K562 (cell line): ENCODE results near the gene DNAJC17. TPM values are rescaled to one million over a fixed set of nuclear protein-coding genes. Genes with fewer than 3 reads are reported as not detected.

Source experiments
- ATAC-seq: fragments of 200-7000 bp; cut with Tn5 transposase; 3 replicates; pipeline ENCODE4 v1.9.1; 2020; ENCODE audit warnings: moderate library complexity
- BruUV-seq: library from RNA; stranded (reverse); fragments of 400-500 nt; replicated peaks from 2 replicates; lab custom pipeline; 2021; lab: Mats Ljungman, UMichigan
- CTCF ChIA-PET: fragments of 300-600 bp; formaldehyde crosslinking; extraction: SDS; loops from one replicate; lab custom pipeline; 2021; ENCODE audit warnings: low intra/inter-chr PET ratio; lab: Yijun Ruan, JAX
- POLR2A ChIA-PET: fragments of 300-600, 350-650 bp; sonication (Branson Sonifier 250); formaldehyde crosslinking; extraction: SDS; loops from one replicate; lab custom pipeline; 2021; ENCODE audit warnings: antibody characterized with exemption, inconsistent platforms; lab: Yijun Ruan, JAX
- DNase-seq, 4 experiments: peaks; one replicate each; pipeline versions ENCODE4 v3.0.0 to v3.0.0-alpha.2; 2011 to 2018; ENCODE audit warnings: low spot score in 3 of 4, mixed read lengths in 3 of 4; ENCODE audit errors: extremely low read depth in 1 of 4
- FAIRE-seq: peaks from 2 replicates; lab custom pipeline; 2011; peaks lifted over from hg19 to GRCh38; lab: Jason Lieb, UNC
- H2AFZ ChIP-seq: 2 replicates; pipeline ENCODE4 v1.6.0; 2011; ENCODE audit warnings: low read depth, low read length, control low read depth, inconsistent platforms
- H3K27ac ChIP-seq: fragments of 200-600 bp; 3 replicates; pipeline ENCODE4 v1.8.0; 2011; ENCODE audit warnings: low read depth, mild to moderate bottlenecking, control low read depth, inconsistent platforms, low read length, moderate library complexity, mixed read lengths; ENCODE audit errors: extremely low read depth
- H3K27me3 ChIP-seq, 2 experiments: fragments of 300-600 bp in 1 of 2; 2 replicates in 1 of 2; 3 replicates in 1 of 2; pipeline versions ENCODE4 v1.6.0 to v1.8.0; 2011; ENCODE audit warnings: inconsistent platforms in 2 of 2, low read length in 2 of 2, mild to moderate bottlenecking in 1 of 2, mixed read lengths in 1 of 2, moderate library complexity in 1 of 2; ENCODE audit not compliant: control insufficient read depth in 2 of 2, insufficient read depth in 2 of 2
- H3K36me3 ChIP-seq: fragments of 300-600 bp; 3 replicates; pipeline ENCODE4 v1.8.0; 2011; ENCODE audit warnings: mild to moderate bottlenecking, low read length, inconsistent platforms; ENCODE audit not compliant: control insufficient read depth, insufficient read depth
- H3K4me1 ChIP-seq, 2 experiments: fragments of 200-600 bp in 1 of 2; replicated peaks in 1 of 2; 2 replicates in 1 of 2; 3 replicates in 1 of 2; pipeline versions ENCODE4 v1.5.1 to v1.8.0; 2011; ENCODE audit warnings: inconsistent platforms in 2 of 2, low read length in 2 of 2, mild to moderate bottlenecking in 1 of 2, mixed read lengths in 1 of 2, moderate library complexity in 1 of 2; ENCODE audit not compliant: control insufficient read depth in 2 of 2, insufficient read depth in 2 of 2
- H3K4me2 ChIP-seq: 2 replicates; pipeline ENCODE4 v1.6.1; 2011; ENCODE audit warnings: low read length, control low read depth, inconsistent platforms, mixed read lengths; ENCODE audit not compliant: insufficient read depth
- H3K4me3 ChIP-seq: fragments of 200-600 bp; sonication (generic), shearing (Covaris generic); 2 replicates; pipeline ENCODE4 v1.5.1; 2016; ENCODE audit warnings: control low read depth, inconsistent platforms
- H3K79me2 ChIP-seq: fragments of 200-600 bp; 3 replicates; pipeline ENCODE4 v1.8.0; 2011; ENCODE audit warnings: low read length, inconsistent platforms; ENCODE audit not compliant: control insufficient read depth, insufficient read depth
- H3K9ac ChIP-seq, 2 experiments: 2 replicates each; pipeline versions ENCODE4 v1.6.0 to v1.6.1; 2011; ENCODE audit warnings: low read depth in 2 of 2, low read length in 2 of 2, control low read depth in 1 of 2, inconsistent platforms in 1 of 2, mild to moderate bottlenecking in 1 of 2, mixed read lengths in 1 of 2; ENCODE audit not compliant: insufficient read depth in 1 of 2
- H3K9me1 ChIP-seq: one replicate; pipeline ENCODE4 v1.6.0; 2011; ENCODE audit warnings: inconsistent platforms, mild to moderate bottlenecking, low read length, moderate library complexity; ENCODE audit not compliant: control insufficient read depth, insufficient read depth
- H3K9me3 ChIP-seq: replicated peaks from 2 replicates; pipeline ENCODE4 v1.5.1; 2011; ENCODE audit warnings: low read depth, low read length, inconsistent platforms; ENCODE audit not compliant: control insufficient read depth, insufficient read depth
- H4K20me1 ChIP-seq: replicated peaks from 2 replicates; pipeline ENCODE4 v1.6.1; 2011; ENCODE audit warnings: low read length, inconsistent platforms, mixed read lengths; ENCODE audit not compliant: control insufficient read depth, insufficient read depth
- CHD2 ChIP-seq: IDR thresholded peaks from 2 replicates; pipeline ENCODE4 v1.6.1; 2011; ENCODE audit warnings: low read depth, low read length
- FOXK2 ChIP-seq, 2 experiments: fragments of 450-650 bp; IDR thresholded peaks in 1 of 2; conservative IDR thresholded peaks in 1 of 2; 2 replicates each; pipeline ENCODE4 v1.6.1; 2016; ENCODE audit warnings: low read depth in 2 of 2, mild to moderate bottlenecking in 1 of 2
- HDAC6 ChIP-seq: IDR thresholded peaks from 2 replicates; pipeline ENCODE4 v1.6.1; 2012; ENCODE audit warnings: low read depth, mild to moderate bottlenecking, control low read depth, inconsistent platforms, low read length, moderate library complexity
- MAFG ChIP-seq: fragments of 450-650 bp; conservative IDR thresholded peaks from 2 replicates; pipeline ENCODE4 v1.6.1; 2016; ENCODE audit warnings: missing genetic modification characterization, missing compliant biosample characterization
- WGBS: fragments of 100-300 bp; shearing (Covaris generic); methylation state at CpG from one replicate; pipeline ENCODE4 v1.1.6; 2016; ENCODE audit warnings: low coverage, mixed read lengths; ENCODE audit not compliant: insufficient coverage; ENCODE audit errors: missing lambda C conversion rate; 5-methylcytosine and 5-hydroxymethylcytosine counted together
- in situ Hi-C: fragments of 300-500 bp; cut with MboI; formaldehyde crosslinking; loops from 4 replicates; pipeline ENCODE4 v1.15.0; 2018; ENCODE audit warnings: inconsistent platforms, mixed read lengths
- intact Hi-C: fragments of 100-400 bp; cut with micrococcal nuclease; formaldehyde crosslinking; loops from 2 replicates; pipeline ENCODE4 v1.14.2; 2022
- polyA plus RNA-seq, 8 experiments: library from polyadenylated mRNA; depleted of rRNA in 4 of 8; stranded (reverse) in 5 of 8; unstranded in 3 of 8; fragments of >200 nt; fragmentation: Nextera tagmentation in 2 of 8; fragmentation: Illumina TruSeq in 1 of 8; extraction: Ambion mirVana in 2 of 8; extraction: Trizol in 1 of 8; gene quantifications; 2 replicates each; pipeline versions ENCODE4 v1.2.1 to v1.2.3, GENCODE V29; 2011 to 2014; ENCODE audit warnings: inconsistent platforms in 1 of 8, missing spikeins in 1 of 8
- total RNA-seq, 7 experiments: library from RNA; depleted of rRNA in 6 of 7; stranded (reverse); fragments of >200 nt in 6 of 7; fragmentation: Illumina TruSeq in 2 of 7; extraction: Trizol in 2 of 7; gene quantifications; 2 replicates each; pipeline versions ENCODE4 v1.2.1 to v1.2.3, GENCODE V29; 2011 to 2021; ENCODE audit warnings: low replicate concordance in 1 of 7
- TF ChIP-seq, protein P1 (sequence below), 2 experiments: fragments of 450-650 bp; IDR thresholded peaks; 2 replicates each; pipeline ENCODE4 v1.6.1; 2016

Gene DNAJC17
- total and polyA plus RNA-seq, 9 of the 15 experiments (the other 6 are each of a cell fraction or from before 2014, with no cell fraction given) = 2.4 to 79.4 (median 44.2) TPM

DNA sequence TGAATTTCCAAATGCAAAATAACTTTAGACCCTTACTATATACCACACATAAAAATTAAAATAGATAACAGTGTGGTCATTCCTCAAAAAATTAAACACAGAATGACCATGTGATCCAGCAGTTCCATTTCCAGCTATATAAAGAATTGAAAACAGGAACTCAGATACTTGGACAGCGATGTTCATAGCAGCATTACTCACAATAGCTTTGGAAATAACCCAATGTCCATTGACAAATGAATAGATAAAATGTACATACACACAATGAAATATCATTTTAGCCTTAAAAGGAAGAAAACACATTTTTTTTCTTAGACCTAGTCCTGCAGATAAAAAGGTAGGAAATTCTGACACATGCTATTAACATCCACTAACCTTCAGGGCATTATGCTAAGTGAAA, 85.6 kb downstream of the DNAJC17 start:
- no peak for DNase-seq
- ChIA-PET CTCF (no interaction called here), POLR2A (interaction anchor here (1.1 kb wide), 1 partner anchor 27 kb away, joined by 4 read pairs; the partner anchor contains the start of gene RAD51)
- ATAC-seq = no peak
- TF ChIP-seq, protein P1, sequence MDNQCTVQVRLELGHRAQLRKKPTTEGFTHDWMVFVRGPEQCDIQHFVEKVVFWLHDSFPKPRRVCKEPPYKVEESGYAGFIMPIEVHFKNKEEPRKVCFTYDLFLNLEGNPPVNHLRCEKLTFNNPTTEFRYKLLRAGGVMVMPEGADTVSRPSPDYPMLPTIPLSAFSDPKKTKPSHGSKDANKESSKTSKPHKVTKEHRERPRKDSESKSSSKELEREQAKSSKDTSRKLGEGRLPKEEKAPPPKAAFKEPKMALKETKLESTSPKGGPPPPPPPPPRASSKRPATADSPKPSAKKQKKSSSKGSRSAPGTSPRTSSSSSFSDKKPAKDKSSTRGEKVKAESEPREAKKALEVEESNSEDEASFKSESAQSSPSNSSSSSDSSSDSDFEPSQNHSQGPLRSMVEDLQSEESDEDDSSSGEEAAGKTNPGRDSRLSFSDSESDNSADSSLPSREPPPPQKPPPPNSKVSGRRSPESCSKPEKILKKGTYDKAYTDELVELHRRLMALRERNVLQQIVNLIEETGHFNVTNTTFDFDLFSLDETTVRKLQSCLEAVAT (IDR thresholded peaks at IDR 0.05) = no peak
- TF ChIP-seq CHD2 (no peak), HDAC6 (no peak), FOXK2 (conservative IDR thresholded peaks at IDR 0.05 in 1 of 2, IDR thresholded peaks at IDR 0.05 in 1 of 2; ENCODE audit: low read depth in 2 of 2) (no peak), MAFG (tag) (no peak)
- intact Hi-C loops = no loop called here
- Histone ChIP-seq H3K9ac (no peak overlapping the region), H3K4me1 (0 out of 5 replicates have a peak, but pooled peaks cover 0 to 4% of the 10 kb centered on the region in 2 experiments), H2AFZ (no peak overlapping the region), H3K9me1 (no peaks in the 10 kb centered on the region), H3K79me2 (no peaks in the 10 kb centered on the region), H3K9me3 (no peaks in the 10 kb centered on the region), H4K20me1 (no peaks in the 10 kb centered on the region), H3K4me2 (no peak overlapping the region), H3K27ac (no peak overlapping the region), H3K4me3 (no peak overlapping the region), H3K27me3 (no peaks in the 10 kb centered on the region), H3K36me3 (peaks cover 70% of the 10 kb centered on the region)
- 89% methylated on average over 1 of the region's 1 CpG for WGBS
- no peak for FAIRE-seq
- BruUV-seq = no TSS peak
- in situ Hi-C loops = no loop called here
